Stimulated activated CD8-positive, alpha-beta memory T cell treated with anti-CD3 and anti-CD28 coated beads, Interleukin-15, amount 100 ng/mL, for 24 hours (primary cell): ENCODE data around the gene TBCD.

ENCODE experiments used
- DNase-seq: peaks from one replicate; pipeline ENCODE4 v3.0.0-alpha.2; 2020; ENCODE audit warnings: low read depth

The TBCD gene

GRCh38 chr17:82926081-82926480 is 174.2 kb downstream of the TBCD start:
- DNase-seq = no peak

- no peak for DNase-seq
These were observed 174.9 kb downstream of the TBCD start for GRCh38 chr17:82926716-82927115.

- DNase-seq = no peak
These were observed 175.4 kb downstream of the TBCD start for GRCh38 chr17:82927311-82927660.

- DNase-seq = no peak
These were observed 176.1 kb downstream of the TBCD start for GRCh38 chr17:82927661-82928601.

- no peak for DNase-seq
These were observed 177.3 kb downstream of the TBCD start for GRCh38 chr17:82929011-82929622.

GRCh38 chr17:82929676-82930042 is 177.8 kb downstream of the TBCD start:
- no peak for DNase-seq

GRCh38 chr17:82930043-82930923 is 178.4 kb downstream of the TBCD start:
- DNase-seq = no peak

GRCh38 chr17:82930924-82931698 is 179.2 kb downstream of the TBCD start:
- DNase-seq = no peak

GRCh38 chr17:82931699-82932517 is 180.0 kb downstream of the TBCD start:
- no peak for DNase-seq

- no peak for DNase-seq
These were observed 180.8 kb downstream of the TBCD start for GRCh38 chr17:82932518-82933310.

GRCh38 chr17:82933911-82934310 is 182.0 kb downstream of the TBCD start:
- DNase-seq = no peak

GRCh38 chr17:82935966-82936767 is 184.3 kb downstream of the TBCD start:
- no peak for DNase-seq

- no peak for DNase-seq
These were observed 184.9 kb downstream of the TBCD start for GRCh38 chr17:82936768-82937171.

GRCh38 chr17:82937411-82938371 is 185.8 kb downstream of the TBCD start:
- DNase-seq = no peak

GRCh38 chr17:82938486-82938872 is 186.6 kb downstream of the TBCD start:
- no peak for DNase-seq

- DNase-seq = no peak
These were observed 187.2 kb downstream of the TBCD start for GRCh38 chr17:82938873-82939620.

- no peak for DNase-seq
These were observed 187.8 kb downstream of the TBCD start for GRCh38 chr17:82939621-82940135.
